ENCODE results near the gene VGLL2.
"Not testable (repeated sequence)": the region's sequence is repeated elsewhere in the genome, so short reads cannot be mapped to it uniquely, and the experiment has no call there.

VGLL2 gene

DNA sequence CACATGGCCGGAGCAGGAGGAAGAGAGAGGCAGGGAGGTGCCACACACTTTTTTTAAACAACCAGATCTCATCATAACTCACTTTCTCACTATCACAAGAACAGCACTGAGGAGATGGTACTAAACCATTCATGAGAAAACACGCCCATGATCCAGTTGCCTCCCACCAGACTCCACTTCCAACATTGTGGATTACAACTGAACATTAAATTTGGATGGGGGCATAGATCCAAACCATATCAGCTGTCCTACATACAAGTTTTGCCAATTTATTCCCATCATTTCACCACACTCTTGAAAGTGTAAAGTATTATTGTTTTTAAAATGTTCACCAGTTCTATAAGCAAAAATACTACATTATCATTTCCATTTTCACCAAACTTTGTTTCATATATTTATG, 33.9 kb upstream of the VGLL2 start:
- H3K4me3 ChIP-seq (replicated peaks; ENCODE audit: low read depth, low read length), result no peak overlapping the region
- TF ChIP-seq CTCF (IDR thresholded peaks at IDR 0.05; ENCODE audit: low read depth, low read length, missing control alignments), result no peak
- DNase-seq (ENCODE audit: extremely low read depth, low read depth), result no peak

DNA sequence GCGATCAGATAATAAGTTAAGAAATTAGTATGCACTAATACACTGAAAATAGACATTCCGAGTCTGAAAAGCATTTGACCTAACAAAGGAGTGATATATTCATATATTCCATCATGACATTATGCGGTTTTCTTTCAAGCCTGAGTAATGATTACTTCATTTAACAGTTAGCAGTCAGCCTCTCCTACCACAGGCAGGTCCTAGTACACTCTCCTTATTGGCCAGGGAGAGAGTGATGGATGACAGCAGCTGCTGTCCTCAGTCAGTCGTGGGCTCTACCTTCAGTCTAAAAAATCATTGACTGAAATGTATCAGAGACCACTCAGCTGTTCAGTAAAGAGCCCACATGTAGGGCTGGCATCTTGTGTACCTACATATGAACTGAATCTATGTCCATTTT, 33.2 kb upstream of the VGLL2 start:
- H3K4me3 ChIP-seq (replicated peaks; ENCODE audit: low read depth, low read length), result no peak overlapping the region
- TF ChIP-seq CTCF (IDR thresholded peaks at IDR 0.05; ENCODE audit: low read depth, low read length, missing control alignments), result no peak
- no peak for DNase-seq (ENCODE audit: extremely low read depth, low read depth)

- no peak for DNase-seq (ENCODE audit: extremely low read depth, low read depth)
- TF ChIP-seq CTCF (IDR thresholded peaks at IDR 0.05; ENCODE audit: low read depth, low read length, missing control alignments), result no peak
- no peak overlapping the region for H3K4me3 ChIP-seq (replicated peaks; ENCODE audit: low read depth, low read length)
Observed at GRCh38 chr6:117233145-117233544, 32.2 kb upstream of the VGLL2 start.

GRCh38 chr6:117237561-117237960, 27.8 kb upstream of the VGLL2 start:
- H3K4me3 ChIP-seq (replicated peaks; ENCODE audit: low read depth, low read length), result no peak overlapping the region
- peak; percentile 3 for DNase-seq (ENCODE audit: extremely low read depth, low read depth)
- no peak for TF ChIP-seq CTCF (IDR thresholded peaks at IDR 0.05; ENCODE audit: low read depth, low read length, missing control alignments)

- H3K4me3 ChIP-seq (replicated peaks; ENCODE audit: low read depth, low read length), result not testable (repeated sequence)
Observed at GRCh38 chr6:117244571-117244970, 20.8 kb upstream of the VGLL2 start.

GRCh38 chr6:117244979-117245378, 20.4 kb upstream of the VGLL2 start:
- DNase-seq (ENCODE audit: extremely low read depth, low read depth), result not testable (repeated sequence)

More at GRCh38 chr6:117244571-117244970, 20.8 kb upstream of the VGLL2 start:
- DNase-seq (ENCODE audit: extremely low read depth, low read depth), result not testable (repeated sequence)

DNA sequence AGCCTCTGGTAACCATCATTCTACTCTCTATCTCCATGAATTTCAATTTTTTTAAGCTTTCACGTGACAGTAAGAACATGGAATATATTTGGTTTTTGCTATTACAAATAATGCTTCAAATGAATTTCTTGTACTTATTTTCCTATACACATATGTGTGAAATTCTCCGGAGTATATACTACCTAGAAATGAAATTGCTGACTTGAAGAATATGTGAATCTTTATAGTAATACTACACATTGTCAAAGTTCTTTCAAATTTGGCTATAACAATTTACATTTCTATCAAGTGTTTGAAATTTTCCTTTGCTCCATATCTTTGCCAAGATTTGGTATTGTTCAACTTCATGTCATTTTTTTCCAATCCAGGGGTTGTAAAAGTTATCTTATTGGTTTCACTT, 11.6 kb upstream of the VGLL2 start:
- no peak overlapping the region for H3K4me3 ChIP-seq (replicated peaks; ENCODE audit: low read depth, low read length)
- DNase-seq (ENCODE audit: extremely low read depth, low read depth), result no peak
- no peak for TF ChIP-seq CTCF (IDR thresholded peaks at IDR 0.05; ENCODE audit: low read depth, low read length, missing control alignments)

More at GRCh38 chr6:117244979-117245378, 20.4 kb upstream of the VGLL2 start:
- not testable (repeated sequence) for H3K4me3 ChIP-seq (replicated peaks; ENCODE audit: low read depth, low read length)

DNA sequence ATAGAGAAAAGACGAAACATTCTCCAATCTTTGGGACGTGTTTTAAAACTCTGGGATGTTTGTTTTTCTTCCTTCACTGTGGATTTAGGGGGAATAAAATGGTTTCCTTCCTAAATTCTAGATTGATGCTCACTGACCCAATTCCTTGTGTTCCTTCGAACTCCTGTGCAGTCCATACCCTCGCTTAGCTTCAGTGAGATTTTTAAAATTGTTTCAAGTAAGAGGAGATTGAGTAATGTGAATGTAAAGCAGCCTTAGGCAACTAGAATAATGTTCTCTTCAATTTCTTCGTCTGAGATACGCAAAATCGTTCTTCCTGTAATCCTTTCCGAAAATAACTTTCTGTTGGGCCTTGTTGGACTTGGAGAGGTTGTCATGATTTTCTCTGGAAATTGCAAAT, 2.6 kb upstream of the VGLL2 start:
- no peak for DNase-seq (ENCODE audit: extremely low read depth, low read depth)
- H3K4me3 ChIP-seq (replicated peaks; ENCODE audit: low read depth, low read length), result no peak overlapping the region
- no peak for TF ChIP-seq CTCF (IDR thresholded peaks at IDR 0.05; ENCODE audit: low read depth, low read length, missing control alignments)
